ENCODE measurements around the gene MMD2.

- TF ChIP-seq EZH2phosphoT487 (IDR thresholded peaks at IDR 0.05; ENCODE audit: unreplicated experiment) (no peak), REST (IDR thresholded peaks at IDR 0.05; ENCODE audit: unreplicated experiment) (no peak), EZH2 (IDR thresholded peaks at IDR 0.05; ENCODE audit: low read depth, unreplicated experiment) (no peak), POLR2AphosphoS5 (IDR thresholded peaks at IDR 0.05; ENCODE audit: low read depth) (no peak), JUNB (IDR thresholded peaks at IDR 0.05; ENCODE audit: unreplicated experiment) (no peak), STAT1 (IDR thresholded peaks at IDR 0.05; ENCODE audit: unreplicated experiment) (no peak), ZNF114 (CRISPR knock-in tag; IDR thresholded peaks at IDR 0.05) (no peak), CREB1 (CRISPR knock-in tag; IDR thresholded peaks at IDR 0.05; ENCODE audit: low read depth) (no peak), ZNF331 (CRISPR knock-in tag; IDR thresholded peaks at IDR 0.05; ENCODE audit: low read depth) (no peak), NANOG (IDR thresholded peaks at IDR 0.05; ENCODE audit: borderline replicate concordance) (no peak)
- TF ChIP-seq, protein P1, sequence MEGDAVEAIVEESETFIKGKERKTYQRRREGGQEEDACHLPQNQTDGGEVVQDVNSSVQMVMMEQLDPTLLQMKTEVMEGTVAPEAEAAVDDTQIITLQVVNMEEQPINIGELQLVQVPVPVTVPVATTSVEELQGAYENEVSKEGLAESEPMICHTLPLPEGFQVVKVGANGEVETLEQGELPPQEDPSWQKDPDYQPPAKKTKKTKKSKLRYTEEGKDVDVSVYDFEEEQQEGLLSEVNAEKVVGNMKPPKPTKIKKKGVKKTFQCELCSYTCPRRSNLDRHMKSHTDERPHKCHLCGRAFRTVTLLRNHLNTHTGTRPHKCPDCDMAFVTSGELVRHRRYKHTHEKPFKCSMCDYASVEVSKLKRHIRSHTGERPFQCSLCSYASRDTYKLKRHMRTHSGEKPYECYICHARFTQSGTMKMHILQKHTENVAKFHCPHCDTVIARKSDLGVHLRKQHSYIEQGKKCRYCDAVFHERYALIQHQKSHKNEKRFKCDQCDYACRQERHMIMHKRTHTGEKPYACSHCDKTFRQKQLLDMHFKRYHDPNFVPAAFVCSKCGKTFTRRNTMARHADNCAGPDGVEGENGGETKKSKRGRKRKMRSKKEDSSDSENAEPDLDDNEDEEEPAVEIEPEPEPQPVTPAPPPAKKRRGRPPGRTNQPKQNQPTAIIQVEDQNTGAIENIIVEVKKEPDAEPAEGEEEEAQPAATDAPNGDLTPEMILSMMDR (conservative IDR thresholded peaks at IDR 0.05; ENCODE audit: low read depth in 2 of 2): no peak
- TF ChIP-seq, protein P2, sequence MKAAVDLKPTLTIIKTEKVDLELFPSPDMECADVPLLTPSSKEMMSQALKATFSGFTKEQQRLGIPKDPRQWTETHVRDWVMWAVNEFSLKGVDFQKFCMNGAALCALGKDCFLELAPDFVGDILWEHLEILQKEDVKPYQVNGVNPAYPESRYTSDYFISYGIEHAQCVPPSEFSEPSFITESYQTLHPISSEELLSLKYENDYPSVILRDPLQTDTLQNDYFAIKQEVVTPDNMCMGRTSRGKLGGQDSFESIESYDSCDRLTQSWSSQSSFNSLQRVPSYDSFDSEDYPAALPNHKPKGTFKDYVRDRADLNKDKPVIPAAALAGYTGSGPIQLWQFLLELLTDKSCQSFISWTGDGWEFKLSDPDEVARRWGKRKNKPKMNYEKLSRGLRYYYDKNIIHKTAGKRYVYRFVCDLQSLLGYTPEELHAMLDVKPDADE (IDR thresholded peaks at IDR 0.05): no peak
- TF ChIP-seq, protein P3, sequence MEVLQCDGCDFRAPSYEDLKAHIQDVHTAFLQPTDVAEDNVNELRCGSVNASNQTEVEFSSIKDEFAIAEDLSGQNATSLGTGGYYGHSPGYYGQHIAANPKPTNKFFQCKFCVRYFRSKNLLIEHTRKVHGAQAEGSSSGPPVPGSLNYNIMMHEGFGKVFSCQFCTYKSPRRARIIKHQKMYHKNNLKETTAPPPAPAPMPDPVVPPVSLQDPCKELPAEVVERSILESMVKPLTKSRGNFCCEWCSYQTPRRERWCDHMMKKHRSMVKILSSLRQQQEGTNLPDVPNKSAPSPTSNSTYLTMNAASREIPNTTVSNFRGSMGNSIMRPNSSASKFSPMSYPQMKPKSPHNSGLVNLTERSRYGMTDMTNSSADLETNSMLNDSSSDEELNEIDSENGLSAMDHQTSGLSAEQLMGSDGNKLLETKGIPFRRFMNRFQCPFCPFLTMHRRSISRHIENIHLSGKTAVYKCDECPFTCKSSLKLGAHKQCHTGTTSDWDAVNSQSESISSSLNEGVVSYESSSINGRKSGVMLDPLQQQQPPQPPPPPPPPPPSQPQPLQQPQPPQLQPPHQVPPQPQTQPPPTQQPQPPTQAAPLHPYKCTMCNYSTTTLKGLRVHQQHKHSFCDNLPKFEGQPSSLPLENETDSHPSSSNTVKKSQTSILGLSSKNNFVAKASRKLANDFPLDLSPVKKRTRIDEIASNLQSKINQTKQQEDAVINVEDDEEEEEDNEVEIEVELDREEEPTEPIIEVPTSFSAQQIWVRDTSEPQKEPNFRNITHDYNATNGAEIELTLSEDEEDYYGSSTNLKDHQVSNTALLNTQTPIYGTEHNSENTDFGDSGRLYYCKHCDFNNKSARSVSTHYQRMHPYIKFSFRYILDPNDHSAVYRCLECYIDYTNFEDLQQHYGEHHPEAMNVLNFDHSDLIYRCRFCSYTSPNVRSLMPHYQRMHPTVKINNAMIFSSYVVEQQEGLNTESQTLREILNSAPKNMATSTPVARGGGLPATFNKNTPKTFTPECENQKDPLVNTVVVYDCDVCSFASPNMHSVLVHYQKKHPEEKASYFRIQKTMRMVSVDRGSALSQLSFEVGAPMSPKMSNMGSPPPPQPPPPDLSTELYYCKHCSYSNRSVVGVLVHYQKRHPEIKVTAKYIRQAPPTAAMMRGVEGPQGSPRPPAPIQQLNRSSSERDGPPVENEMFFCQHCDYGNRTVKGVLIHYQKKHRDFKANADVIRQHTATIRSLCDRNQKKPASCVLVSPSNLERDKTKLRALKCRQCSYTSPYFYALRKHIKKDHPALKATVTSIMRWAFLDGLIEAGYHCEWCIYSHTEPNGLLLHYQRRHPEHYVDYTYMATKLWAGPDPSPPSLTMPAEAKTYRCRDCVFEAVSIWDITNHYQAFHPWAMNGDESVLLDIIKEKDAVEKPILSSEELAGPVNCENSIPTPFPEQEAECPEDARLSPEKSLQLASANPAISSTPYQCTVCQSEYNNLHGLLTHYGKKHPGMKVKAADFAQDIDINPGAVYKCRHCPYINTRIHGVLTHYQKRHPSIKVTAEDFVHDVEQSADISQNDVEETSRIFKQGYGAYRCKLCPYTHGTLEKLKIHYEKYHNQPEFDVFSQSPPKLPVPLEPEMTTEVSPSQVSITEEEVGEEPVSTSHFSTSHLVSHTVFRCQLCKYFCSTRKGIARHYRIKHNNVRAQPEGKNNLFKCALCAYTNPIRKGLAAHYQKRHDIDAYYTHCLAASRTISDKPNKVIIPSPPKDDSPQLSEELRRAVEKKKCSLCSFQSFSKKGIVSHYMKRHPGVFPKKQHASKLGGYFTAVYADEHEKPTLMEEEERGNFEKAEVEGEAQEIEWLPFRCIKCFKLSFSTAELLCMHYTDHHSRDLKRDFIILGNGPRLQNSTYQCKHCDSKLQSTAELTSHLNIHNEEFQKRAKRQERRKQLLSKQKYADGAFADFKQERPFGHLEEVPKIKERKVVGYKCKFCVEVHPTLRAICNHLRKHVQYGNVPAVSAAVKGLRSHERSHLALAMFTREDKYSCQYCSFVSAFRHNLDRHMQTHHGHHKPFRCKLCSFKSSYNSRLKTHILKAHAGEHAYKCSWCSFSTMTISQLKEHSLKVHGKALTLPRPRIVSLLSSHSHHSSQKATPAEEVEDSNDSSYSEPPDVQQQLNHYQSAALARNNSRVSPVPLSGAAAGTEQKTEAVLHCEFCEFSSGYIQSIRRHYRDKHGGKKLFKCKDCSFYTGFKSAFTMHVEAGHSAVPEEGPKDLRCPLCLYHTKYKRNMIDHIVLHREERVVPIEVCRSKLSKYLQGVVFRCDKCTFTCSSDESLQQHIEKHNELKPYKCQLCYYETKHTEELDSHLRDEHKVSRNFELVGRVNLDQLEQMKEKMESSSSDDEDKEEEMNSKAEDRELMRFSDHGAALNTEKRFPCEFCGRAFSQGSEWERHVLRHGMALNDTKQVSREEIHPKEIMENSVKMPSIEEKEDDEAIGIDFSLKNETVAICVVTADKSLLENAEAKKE (CRISPR knock-in tag; IDR thresholded peaks at IDR 0.05): no peak
These were observed 906 bp upstream of the MMD2 start for GRCh38 chr7:4959893-4960292.

Measured in GM23338 (cell line).